Stimulated activated naive CD8-positive, alpha-beta T cell treated with anti-CD3 and anti-CD28 coated beads, Interleukin-15, amount 100 ng/mL, for 72 hours (primary cell): Measurements from ENCODE around the gene FRMD6.
"Not testable (repeated sequence)": the region's sequence is repeated elsewhere in the genome, so short reads cannot be mapped to it uniquely, and the experiment has no call there.

Experiments used
- ATAC-seq: fragments of 150-1000 bp; cut with Tn5 transposase; 2 replicates; pipeline ENCODE4 v1.10.0; 2021; ENCODE audit warnings: mild to moderate bottlenecking, moderate library complexity
- DNase-seq, 2 donors: peaks; one replicate each; pipeline ENCODE4 v3.0.0; 2021 to 2022
- H3K27ac Mint-ChIP-seq, 2 donors: one replicate each; pipeline ENCODE4 v1.8.0; 2022; ENCODE audit warnings: mild to moderate bottlenecking in 2 of 2, mixed read lengths in 2 of 2, moderate library complexity in 2 of 2
- H3K27me3 Mint-ChIP-seq: one replicate; pipeline ENCODE4 v1.8.0; 2022; ENCODE audit warnings: mixed read lengths
- H3K4me1 Mint-ChIP-seq: one replicate; pipeline ENCODE4 v1.8.0; 2022; ENCODE audit warnings: mild to moderate bottlenecking, mixed read lengths
- H3K4me3 Mint-ChIP-seq, 2 donors: one replicate each; pipeline ENCODE4 v1.8.0; 2022; ENCODE audit warnings: mild to moderate bottlenecking in 2 of 2, mixed read lengths in 2 of 2, moderate library complexity in 1 of 2
- H3K9me3 Mint-ChIP-seq, 2 donors: one replicate each; pipeline ENCODE4 v1.8.0; 2022; ENCODE audit warnings: mixed read lengths in 2 of 2

The FRMD6 gene

GRCh38 chr14:51621654-51622053 is 30.1 kb upstream of the FRMD6 start:
- no peak overlapping the region for H3K4me3 Mint-ChIP-seq
- DNase-seq = no peak
- H3K4me1 Mint-ChIP-seq = peaks cover 8% of the 10 kb centered on the region
- no peak overlapping the region for H3K27ac Mint-ChIP-seq
- no peaks in the 10 kb centered on the region for H3K9me3 Mint-ChIP-seq
- no peak for ATAC-seq
- H3K27me3 Mint-ChIP-seq = peaks cover 6% of the 10 kb centered on the region

- no peak for DNase-seq
- Mint-ChIP-seq H3K27me3 (no peaks in the 10 kb centered on the region), H3K4me3 (no peak overlapping the region), H3K27ac (no peak overlapping the region), H3K9me3 (no peaks in the 10 kb centered on the region), H3K4me1 (peaks cover 15% of the 10 kb centered on the region)
- no peak for ATAC-seq
These were observed 29.3 kb upstream of the FRMD6 start for GRCh38 chr14:51622376-51622775.

GRCh38 chr14:51624955-51625569 is 26.6 kb upstream of the FRMD6 start:
- ATAC-seq = no peak
- H3K9me3 Mint-ChIP-seq = no peaks in the 10 kb centered on the region
- peak overlapping the region in 1 of 2 donors; percentile 9 for H3K4me3 Mint-ChIP-seq

GRCh38 chr14:51626185-51626584 is 25.5 kb upstream of the FRMD6 start:
- H3K4me3 Mint-ChIP-seq = no peak overlapping the region
- H3K4me1 Mint-ChIP-seq = peaks cover 17% of the 10 kb centered on the region
- H3K27me3 Mint-ChIP-seq = no peaks in the 10 kb centered on the region
- no peak overlapping the region for H3K27ac Mint-ChIP-seq
- no peaks in the 10 kb centered on the region for H3K9me3 Mint-ChIP-seq
- ATAC-seq (no peak), DNase-seq (no peak)

More at GRCh38 chr14:51624955-51625569, 26.6 kb upstream of the FRMD6 start:
- Mint-ChIP-seq H3K4me1 (peaks cover 17% of the 10 kb centered on the region), H3K27me3 (no peaks in the 10 kb centered on the region), H3K27ac (no peak overlapping the region)
- DNase-seq = no peak

- no peak overlapping the region for H3K27ac Mint-ChIP-seq
- peaks cover 0 to 2% of the 10 kb centered on the region in 2 donors for H3K9me3 Mint-ChIP-seq
- ATAC-seq (no peak), DNase-seq (no peak)
- peaks cover 3% of the 10 kb centered on the region for H3K27me3 Mint-ChIP-seq
- no peak overlapping the region for H3K4me3 Mint-ChIP-seq
- H3K4me1 Mint-ChIP-seq = peaks cover 17% of the 10 kb centered on the region
These were observed 24.9 kb upstream of the FRMD6 start for GRCh38 chr14:51626788-51627187.

- H3K9me3 Mint-ChIP-seq = peaks cover 0 to 7% of the 10 kb centered on the region in 2 donors
- H3K4me1 Mint-ChIP-seq = peaks cover 17% of the 10 kb centered on the region
- H3K27me3 Mint-ChIP-seq = peaks cover 8% of the 10 kb centered on the region
- DNase-seq = no peak
- no peak overlapping the region for H3K27ac Mint-ChIP-seq
- H3K4me3 Mint-ChIP-seq = no peak overlapping the region
- ATAC-seq = no peak
These were observed 24.4 kb upstream of the FRMD6 start for GRCh38 chr14:51627313-51627712.

- peaks cover 12% of the 10 kb centered on the region for H3K27me3 Mint-ChIP-seq
- no peak for ATAC-seq
- no peak overlapping the region for H3K4me3 Mint-ChIP-seq
- no peak overlapping the region for H3K27ac Mint-ChIP-seq
- no peak for DNase-seq
- peaks cover 17% of the 10 kb centered on the region for H3K4me1 Mint-ChIP-seq
- peaks cover 0 to 7% of the 10 kb centered on the region in 2 donors for H3K9me3 Mint-ChIP-seq
These were observed 23.5 kb upstream of the FRMD6 start for GRCh38 chr14:51628238-51628637.

- ATAC-seq (peak; percentile 76), DNase-seq (no peak)
- Mint-ChIP-seq H3K4me1 (peaks cover 11% of the 10 kb centered on the region), H3K4me3 (no peak overlapping the region), H3K27me3 (peaks cover 12% of the 10 kb centered on the region), H3K27ac (no peak overlapping the region), H3K9me3 (peaks cover 0 to 7% of the 10 kb centered on the region in 2 donors)
These were observed 20.7 kb upstream of the FRMD6 start for GRCh38 chr14:51630987-51631386.

- H3K9me3 Mint-ChIP-seq, H3K27ac Mint-ChIP-seq, H3K4me1 Mint-ChIP-seq, DNase-seq, H3K4me3 Mint-ChIP-seq, ATAC-seq: not testable (repeated sequence)
- peaks cover 22% of the 10 kb centered on the region for H3K27me3 Mint-ChIP-seq
These were observed 18.4 kb upstream of the FRMD6 start for GRCh38 chr14:51633298-51633697.

- no peak overlapping the region for H3K27ac Mint-ChIP-seq
- peaks cover 22% of the 10 kb centered on the region for H3K27me3 Mint-ChIP-seq
- no peak overlapping the region for H3K4me3 Mint-ChIP-seq
- peaks cover 0 to 7% of the 10 kb centered on the region in 2 donors for H3K9me3 Mint-ChIP-seq
- ATAC-seq (no peak), DNase-seq (no peak)
- no peaks in the 10 kb centered on the region for H3K4me1 Mint-ChIP-seq
These were observed 15.6 kb upstream of the FRMD6 start for GRCh38 chr14:51636109-51636508.

GRCh38 chr14:51638071-51638944 is 13.4 kb upstream of the FRMD6 start:
- DNase-seq (no peak), ATAC-seq (no peak)
- no peak overlapping the region for H3K4me3 Mint-ChIP-seq
- no peaks in the 10 kb centered on the region for H3K4me1 Mint-ChIP-seq
- no peak overlapping the region for H3K27ac Mint-ChIP-seq
- peaks cover 10% of the 10 kb centered on the region for H3K27me3 Mint-ChIP-seq
- no peaks in the 10 kb centered on the region for H3K9me3 Mint-ChIP-seq

- Mint-ChIP-seq H3K4me1 (no peaks in the 10 kb centered on the region), H3K9me3 (no peaks in the 10 kb centered on the region), H3K4me3 (no peak overlapping the region), H3K27me3 (peaks cover 10% of the 10 kb centered on the region), H3K27ac (no peak overlapping the region)
- DNase-seq (no peak), ATAC-seq (no peak)
These were observed 11.9 kb upstream of the FRMD6 start for GRCh38 chr14:51639668-51640316.

- Mint-ChIP-seq H3K4me3 (no peak overlapping the region), H3K27me3 (no peaks in the 10 kb centered on the region), H3K9me3 (no peaks in the 10 kb centered on the region), H3K27ac (peak overlapping the region in 1 of 2 donors; percentile 53), H3K4me1 (no peaks in the 10 kb centered on the region)
- DNase-seq = no peak
- ATAC-seq = no peak
These were observed 8.6 kb upstream of the FRMD6 start for GRCh38 chr14:51643140-51643539.

- Mint-ChIP-seq H3K9me3 (no peaks in the 10 kb centered on the region), H3K27me3 (no peaks in the 10 kb centered on the region), H3K4me1 (no peaks in the 10 kb centered on the region), H3K4me3 (no peak overlapping the region), H3K27ac (no peak overlapping the region)
- no peak for ATAC-seq
- no peak for DNase-seq
These were observed 7.3 kb upstream of the FRMD6 start for GRCh38 chr14:51644217-51644933.

- H3K4me3 Mint-ChIP-seq = no peak overlapping the region
- ATAC-seq = no peak
- no peaks in the 10 kb centered on the region for H3K27me3 Mint-ChIP-seq
- H3K4me1 Mint-ChIP-seq = peaks cover 15% of the 10 kb centered on the region
- DNase-seq = no peak
- no peaks in the 10 kb centered on the region for H3K9me3 Mint-ChIP-seq
- H3K27ac Mint-ChIP-seq = no peak overlapping the region
These were observed 3.4 kb upstream of the FRMD6 start for GRCh38 chr14:51648296-51648695.
